Measurements from ENCODE around the gene ASAP3. TPM values are rescaled to one million over a fixed set of nuclear protein-coding genes. Genes with fewer than 3 reads are reported as not detected.

ASAP3 gene
- total RNA-seq, 2 experiments from 2014 or later, result 0.81 to 1.2 TPM

DNA sequence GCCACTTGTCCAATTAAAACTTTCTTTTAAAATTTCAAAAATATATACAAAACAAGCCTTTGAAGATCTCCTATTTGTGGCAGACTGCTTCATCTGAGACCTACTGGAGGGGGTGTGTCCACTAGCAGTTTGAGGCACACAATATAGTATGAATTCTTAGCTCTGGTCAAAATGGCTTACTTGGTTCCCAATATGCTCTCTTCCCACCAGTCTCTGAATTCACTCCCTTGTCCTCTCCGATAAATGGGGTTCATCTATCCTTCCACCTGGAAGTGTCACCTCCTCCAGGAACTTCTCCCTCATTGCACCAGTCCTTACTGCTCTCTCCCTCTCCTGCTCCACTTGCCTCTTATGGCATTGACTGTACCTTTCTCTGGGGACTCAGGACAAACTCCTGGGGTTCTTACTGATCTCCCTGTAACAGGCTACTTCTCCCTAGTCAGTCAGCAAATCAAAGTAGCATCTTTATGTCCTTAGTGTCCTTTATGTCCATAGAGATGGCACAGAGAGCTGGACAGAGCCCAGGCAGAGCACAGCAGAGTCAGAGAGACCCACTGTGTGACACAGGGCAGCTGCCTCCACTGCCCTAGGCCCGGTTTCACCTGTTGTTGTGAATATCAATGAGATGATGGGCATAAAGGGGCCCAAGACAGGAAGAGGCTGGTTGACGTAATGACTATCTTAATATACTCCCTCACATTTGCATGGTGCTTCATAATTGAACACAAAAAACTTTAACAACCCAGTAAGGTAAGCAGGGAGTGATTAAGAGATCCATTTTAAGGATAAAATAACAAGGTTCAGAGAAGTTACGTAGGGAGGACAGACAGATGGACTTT lies 3.6 kb downstream of the ASAP3 start:
- Histone ChIP-seq H3K27me3 (ENCODE audit: control insufficient read depth in 1 of 2, insufficient read depth in 2 of 2, low read length in 2 of 2) (peaks cover 17 to 28% of the 10 kb centered on the region in 2 experiments), H3K27ac (ENCODE audit: low read depth in 1 of 2, low read length in 2 of 2) (no peak overlapping the region), H3K4me3 (ENCODE audit: low read length) (no peak overlapping the region), H3K36me3 (ENCODE audit: insufficient read depth, low read length) (no peaks in the 10 kb centered on the region), H3K4me1 (ENCODE audit: insufficient read depth, low read length) (peaks cover 17% of the 10 kb centered on the region), H3K9me3 (ENCODE audit: control insufficient read depth in 1 of 2, insufficient read depth in 1 of 2, low read length in 2 of 2) (peaks cover 0 to 4% of the 10 kb centered on the region in 2 experiments)
- DNase-seq (no peak), ATAC-seq (ENCODE audit: poor library complexity) (no peak)
- ChIA-PET CTCF (no interaction called here), POLR2A (no interaction called here)
- peaks cover 40% of the 10 kb centered on the region for H3K27me3 Mint-ChIP-seq
- intact Hi-C loops (cut with DNase I, micrococcal nuclease), result loop anchor here (5.0 to 10.0 kb wide), 2 partner anchors 53 to 56 kb away; partner anchors contain the start of gene TCEA3 (in 1 of the 2)
- H3K27ac Mint-ChIP-seq, result no peak overlapping the region
- H3K9me3 Mint-ChIP-seq, result no peaks in the 10 kb centered on the region
- H3K36me3 Mint-ChIP-seq (ENCODE audit: low read depth), result no peaks in the 10 kb centered on the region
- H3K4me3 Mint-ChIP-seq, result no peak overlapping the region
- TF ChIP-seq, protein P1, sequence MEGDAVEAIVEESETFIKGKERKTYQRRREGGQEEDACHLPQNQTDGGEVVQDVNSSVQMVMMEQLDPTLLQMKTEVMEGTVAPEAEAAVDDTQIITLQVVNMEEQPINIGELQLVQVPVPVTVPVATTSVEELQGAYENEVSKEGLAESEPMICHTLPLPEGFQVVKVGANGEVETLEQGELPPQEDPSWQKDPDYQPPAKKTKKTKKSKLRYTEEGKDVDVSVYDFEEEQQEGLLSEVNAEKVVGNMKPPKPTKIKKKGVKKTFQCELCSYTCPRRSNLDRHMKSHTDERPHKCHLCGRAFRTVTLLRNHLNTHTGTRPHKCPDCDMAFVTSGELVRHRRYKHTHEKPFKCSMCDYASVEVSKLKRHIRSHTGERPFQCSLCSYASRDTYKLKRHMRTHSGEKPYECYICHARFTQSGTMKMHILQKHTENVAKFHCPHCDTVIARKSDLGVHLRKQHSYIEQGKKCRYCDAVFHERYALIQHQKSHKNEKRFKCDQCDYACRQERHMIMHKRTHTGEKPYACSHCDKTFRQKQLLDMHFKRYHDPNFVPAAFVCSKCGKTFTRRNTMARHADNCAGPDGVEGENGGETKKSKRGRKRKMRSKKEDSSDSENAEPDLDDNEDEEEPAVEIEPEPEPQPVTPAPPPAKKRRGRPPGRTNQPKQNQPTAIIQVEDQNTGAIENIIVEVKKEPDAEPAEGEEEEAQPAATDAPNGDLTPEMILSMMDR (IDR thresholded peaks at IDR 0.05), result no peak
- H3K4me1 Mint-ChIP-seq (ENCODE audit: low read depth), result peaks cover 19% of the 10 kb centered on the region

DNA sequence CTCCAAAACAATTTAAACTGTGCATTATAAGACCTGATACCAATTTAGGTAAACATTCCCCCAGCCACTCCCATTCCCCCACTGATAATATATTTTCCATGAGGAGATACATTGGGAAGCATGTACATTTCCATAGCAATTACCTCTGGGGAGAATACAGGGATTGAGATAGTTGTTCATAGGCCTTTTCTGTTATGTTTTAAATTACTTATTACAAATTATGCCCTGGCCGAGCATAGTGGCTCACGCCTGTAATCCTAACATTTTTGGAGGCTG lies 4.4 kb downstream of the ASAP3 start:
- Histone ChIP-seq H3K27ac (ENCODE audit: low read depth in 1 of 2, low read length in 2 of 2) (no peak overlapping the region), H3K9me3 (ENCODE audit: control insufficient read depth in 1 of 2, insufficient read depth in 1 of 2, low read length in 2 of 2) (peaks cover 0 to 4% of the 10 kb centered on the region in 2 experiments), H3K36me3 (ENCODE audit: insufficient read depth, low read length) (no peaks in the 10 kb centered on the region), H3K4me3 (ENCODE audit: low read length) (no peak overlapping the region), H3K27me3 (ENCODE audit: control insufficient read depth in 1 of 2, insufficient read depth in 2 of 2, low read length in 2 of 2) (peaks cover 17 to 30% of the 10 kb centered on the region in 2 experiments), H3K4me1 (ENCODE audit: insufficient read depth, low read length) (peaks cover 11% of the 10 kb centered on the region)
- Mint-ChIP-seq H3K27me3 (peaks cover 36% of the 10 kb centered on the region), H3K27ac (no peak overlapping the region), H3K36me3 (ENCODE audit: low read depth) (no peaks in the 10 kb centered on the region), H3K4me3 (no peak overlapping the region), H3K4me1 (ENCODE audit: low read depth) (peaks cover 12% of the 10 kb centered on the region), H3K9me3 (no peaks in the 10 kb centered on the region)
- ChIA-PET POLR2A (no interaction called here), CTCF (no interaction called here)
- ATAC-seq (ENCODE audit: poor library complexity) (no peak), DNase-seq (no peak)
- TF ChIP-seq, protein P1 (IDR thresholded peaks at IDR 0.05), result no peak
- intact Hi-C loops (cut with DNase I, micrococcal nuclease), result no loop called here

DNA sequence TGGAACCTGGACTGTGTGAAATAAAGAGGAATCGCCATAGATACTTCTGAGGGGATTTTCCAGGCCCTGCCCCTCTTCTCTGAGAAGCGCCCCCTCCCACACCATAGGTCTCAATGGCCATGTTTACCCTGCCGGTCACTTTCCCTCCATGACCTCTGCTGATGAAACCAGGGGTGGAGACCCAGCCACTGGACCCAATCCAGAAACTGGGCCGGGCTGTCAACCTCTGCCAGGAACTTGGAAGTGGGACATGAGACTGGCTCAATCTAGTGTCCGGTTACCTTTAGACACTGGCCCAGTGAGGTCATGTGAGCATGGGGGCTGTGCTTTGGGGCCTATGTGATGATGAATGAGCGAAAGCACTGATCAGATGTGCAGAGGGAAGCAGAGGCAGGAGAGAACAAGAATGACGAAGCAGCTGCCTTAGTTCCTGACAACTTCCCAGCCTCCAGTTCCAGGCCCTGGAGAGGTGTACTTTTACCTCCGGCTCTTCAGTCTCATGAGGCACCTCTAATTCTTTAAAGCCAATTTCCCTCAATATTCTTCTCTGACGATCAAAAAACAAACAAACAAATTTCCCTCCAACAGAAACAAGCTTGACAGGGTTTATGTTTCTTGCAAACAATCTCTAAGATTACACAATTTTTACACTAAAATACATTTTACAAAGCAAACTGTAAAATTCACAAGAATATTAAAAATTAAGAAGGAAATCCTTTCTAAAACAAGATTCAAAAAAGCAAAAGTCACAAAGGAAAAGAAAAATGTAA lies 4.9 kb downstream of the ASAP3 start:
- ATAC-seq (ENCODE audit: poor library complexity), result no peak
- Histone ChIP-seq H3K36me3 (ENCODE audit: insufficient read depth, low read length) (no peaks in the 10 kb centered on the region), H3K27me3 (ENCODE audit: control insufficient read depth in 1 of 2, insufficient read depth in 2 of 2, low read length in 2 of 2) (peaks cover 17 to 30% of the 10 kb centered on the region in 2 experiments), H3K27ac (ENCODE audit: low read depth in 1 of 2, low read length in 2 of 2) (no peak overlapping the region), H3K4me1 (ENCODE audit: insufficient read depth, low read length) (peaks cover 11% of the 10 kb centered on the region), H3K9me3 (ENCODE audit: control insufficient read depth in 1 of 2, insufficient read depth in 1 of 2, low read length in 2 of 2) (peaks cover 0 to 4% of the 10 kb centered on the region in 2 experiments), H3K4me3 (ENCODE audit: low read length) (no peak overlapping the region)
- no peaks in the 10 kb centered on the region for H3K9me3 Mint-ChIP-seq
- POLR2A ChIA-PET, result no interaction called here
- CTCF ChIA-PET, result no interaction called here
- H3K36me3 Mint-ChIP-seq (ENCODE audit: low read depth), result no peaks in the 10 kb centered on the region
- intact Hi-C loops (cut with DNase I, micrococcal nuclease), result no loop called here
- H3K27ac Mint-ChIP-seq, result no peak overlapping the region
- H3K27me3 Mint-ChIP-seq, result peaks cover 31% of the 10 kb centered on the region
- TF ChIP-seq, protein P1 (IDR thresholded peaks at IDR 0.05), result no peak
- H3K4me1 Mint-ChIP-seq (ENCODE audit: low read depth), result peaks cover 8% of the 10 kb centered on the region
- DNase-seq, result no peak
- no peak overlapping the region for H3K4me3 Mint-ChIP-seq

Measured in CD4-positive, alpha-beta T cell (primary cell).